SK-N-SH (cell line): ENCODE results near the gene ARHGEF4.

Experiments
- EZH2phosphoT487 ChIP-seq: fragments of 200-600 bp; sonication (generic); IDR thresholded peaks from 2 replicates; pipeline ENCODE4 v1.6.1; 2017; ENCODE audit warnings: low read depth, mixed run types, mild to moderate bottlenecking, antibody characterized with exemption, moderate library complexity, borderline replicate concordance
- JUND ChIP-seq: IDR thresholded peaks from 2 replicates; pipeline ENCODE4 v1.4.0; 2012
- RCOR1 ChIP-seq: fragments of 150-350 bp; IDR thresholded peaks from 2 replicates; pipeline ENCODE4 v1.6.1; 2017; ENCODE audit warnings: antibody characterized with exemption, low read length
- TF ChIP-seq, protein P1 (sequence below): IDR thresholded peaks from 2 replicates; pipeline ENCODE4 v1.6.1; 2012; ENCODE audit warnings: mild to moderate bottlenecking, low read depth, low read length, moderate library complexity
- TF ChIP-seq, protein P2 (sequence below): fragments of 200-600 bp; sonication (generic); IDR thresholded peaks from 2 replicates; pipeline ENCODE4 v1.6.1; 2017; ENCODE audit warnings: antibody characterized with exemption, mild to moderate bottlenecking, moderate library complexity
- TF ChIP-seq, protein P3 (sequence below): IDR thresholded peaks from 2 replicates; pipeline ENCODE4 v1.4.0; 2012; ENCODE audit warnings: low read depth
- TF ChIP-seq, protein P4 (sequence below): IDR thresholded peaks from 2 replicates; pipeline ENCODE4 v1.4.0; 2012; ENCODE audit warnings: low read depth, borderline replicate concordance

DNA sequence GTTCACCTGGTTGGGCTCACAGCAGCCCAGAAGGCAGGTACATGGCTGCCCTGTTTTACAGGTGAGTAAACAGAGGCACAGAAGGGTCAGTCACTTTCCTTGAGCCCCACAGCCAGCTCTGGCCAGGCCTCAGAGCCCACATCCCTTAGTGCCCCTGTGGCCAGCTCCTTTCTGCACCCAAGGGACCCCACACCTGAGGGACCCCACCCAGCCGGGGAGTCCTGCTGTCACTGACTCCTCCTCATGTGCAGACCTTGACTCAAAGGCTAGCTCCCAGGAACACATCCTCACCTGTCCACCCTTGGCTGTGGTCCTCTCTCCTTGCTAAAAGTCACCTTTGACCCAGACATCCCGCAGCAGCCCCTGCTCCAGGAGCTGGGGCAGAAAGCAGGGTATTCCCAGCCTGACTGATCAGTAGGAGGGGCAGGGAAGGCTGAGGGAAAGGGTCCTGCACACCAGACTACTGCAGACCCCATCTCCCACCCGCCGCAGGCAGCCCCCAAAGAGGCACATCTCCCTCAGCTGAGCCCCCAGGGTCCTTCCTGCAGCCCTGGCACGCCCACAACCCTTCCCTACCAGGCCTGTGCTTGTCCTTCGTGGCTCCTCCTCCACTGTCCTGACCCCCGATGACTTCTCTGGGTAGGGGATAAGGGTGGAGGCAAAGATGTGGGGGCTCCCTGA, 9.8 kb upstream of the ARHGEF4 start:
- TF ChIP-seq, protein P1, sequence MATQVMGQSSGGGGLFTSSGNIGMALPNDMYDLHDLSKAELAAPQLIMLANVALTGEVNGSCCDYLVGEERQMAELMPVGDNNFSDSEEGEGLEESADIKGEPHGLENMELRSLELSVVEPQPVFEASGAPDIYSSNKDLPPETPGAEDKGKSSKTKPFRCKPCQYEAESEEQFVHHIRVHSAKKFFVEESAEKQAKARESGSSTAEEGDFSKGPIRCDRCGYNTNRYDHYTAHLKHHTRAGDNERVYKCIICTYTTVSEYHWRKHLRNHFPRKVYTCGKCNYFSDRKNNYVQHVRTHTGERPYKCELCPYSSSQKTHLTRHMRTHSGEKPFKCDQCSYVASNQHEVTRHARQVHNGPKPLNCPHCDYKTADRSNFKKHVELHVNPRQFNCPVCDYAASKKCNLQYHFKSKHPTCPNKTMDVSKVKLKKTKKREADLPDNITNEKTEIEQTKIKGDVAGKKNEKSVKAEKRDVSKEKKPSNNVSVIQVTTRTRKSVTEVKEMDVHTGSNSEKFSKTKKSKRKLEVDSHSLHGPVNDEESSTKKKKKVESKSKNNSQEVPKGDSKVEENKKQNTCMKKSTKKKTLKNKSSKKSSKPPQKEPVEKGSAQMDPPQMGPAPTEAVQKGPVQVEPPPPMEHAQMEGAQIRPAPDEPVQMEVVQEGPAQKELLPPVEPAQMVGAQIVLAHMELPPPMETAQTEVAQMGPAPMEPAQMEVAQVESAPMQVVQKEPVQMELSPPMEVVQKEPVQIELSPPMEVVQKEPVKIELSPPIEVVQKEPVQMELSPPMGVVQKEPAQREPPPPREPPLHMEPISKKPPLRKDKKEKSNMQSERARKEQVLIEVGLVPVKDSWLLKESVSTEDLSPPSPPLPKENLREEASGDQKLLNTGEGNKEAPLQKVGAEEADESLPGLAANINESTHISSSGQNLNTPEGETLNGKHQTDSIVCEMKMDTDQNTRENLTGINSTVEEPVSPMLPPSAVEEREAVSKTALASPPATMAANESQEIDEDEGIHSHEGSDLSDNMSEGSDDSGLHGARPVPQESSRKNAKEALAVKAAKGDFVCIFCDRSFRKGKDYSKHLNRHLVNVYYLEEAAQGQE, result no peak
- TF ChIP-seq, protein P2, sequence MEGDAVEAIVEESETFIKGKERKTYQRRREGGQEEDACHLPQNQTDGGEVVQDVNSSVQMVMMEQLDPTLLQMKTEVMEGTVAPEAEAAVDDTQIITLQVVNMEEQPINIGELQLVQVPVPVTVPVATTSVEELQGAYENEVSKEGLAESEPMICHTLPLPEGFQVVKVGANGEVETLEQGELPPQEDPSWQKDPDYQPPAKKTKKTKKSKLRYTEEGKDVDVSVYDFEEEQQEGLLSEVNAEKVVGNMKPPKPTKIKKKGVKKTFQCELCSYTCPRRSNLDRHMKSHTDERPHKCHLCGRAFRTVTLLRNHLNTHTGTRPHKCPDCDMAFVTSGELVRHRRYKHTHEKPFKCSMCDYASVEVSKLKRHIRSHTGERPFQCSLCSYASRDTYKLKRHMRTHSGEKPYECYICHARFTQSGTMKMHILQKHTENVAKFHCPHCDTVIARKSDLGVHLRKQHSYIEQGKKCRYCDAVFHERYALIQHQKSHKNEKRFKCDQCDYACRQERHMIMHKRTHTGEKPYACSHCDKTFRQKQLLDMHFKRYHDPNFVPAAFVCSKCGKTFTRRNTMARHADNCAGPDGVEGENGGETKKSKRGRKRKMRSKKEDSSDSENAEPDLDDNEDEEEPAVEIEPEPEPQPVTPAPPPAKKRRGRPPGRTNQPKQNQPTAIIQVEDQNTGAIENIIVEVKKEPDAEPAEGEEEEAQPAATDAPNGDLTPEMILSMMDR, result no peak
- TF ChIP-seq, protein P3, sequence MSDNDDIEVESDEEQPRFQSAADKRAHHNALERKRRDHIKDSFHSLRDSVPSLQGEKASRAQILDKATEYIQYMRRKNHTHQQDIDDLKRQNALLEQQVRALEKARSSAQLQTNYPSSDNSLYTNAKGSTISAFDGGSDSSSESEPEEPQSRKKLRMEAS, result no peak
- TF ChIP-seq JUND (no peak), RCOR1 (no peak), EZH2phosphoT487 (no peak)
- TF ChIP-seq, protein P4, sequence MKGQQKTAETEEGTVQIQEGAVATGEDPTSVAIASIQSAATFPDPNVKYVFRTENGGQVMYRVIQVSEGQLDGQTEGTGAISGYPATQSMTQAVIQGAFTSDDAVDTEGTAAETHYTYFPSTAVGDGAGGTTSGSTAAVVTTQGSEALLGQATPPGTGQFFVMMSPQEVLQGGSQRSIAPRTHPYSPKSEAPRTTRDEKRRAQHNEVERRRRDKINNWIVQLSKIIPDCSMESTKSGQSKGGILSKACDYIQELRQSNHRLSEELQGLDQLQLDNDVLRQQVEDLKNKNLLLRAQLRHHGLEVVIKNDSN, result no peak
